Measurements from ENCODE around the gene CEACAM3.

CEACAM3 gene

DNA sequence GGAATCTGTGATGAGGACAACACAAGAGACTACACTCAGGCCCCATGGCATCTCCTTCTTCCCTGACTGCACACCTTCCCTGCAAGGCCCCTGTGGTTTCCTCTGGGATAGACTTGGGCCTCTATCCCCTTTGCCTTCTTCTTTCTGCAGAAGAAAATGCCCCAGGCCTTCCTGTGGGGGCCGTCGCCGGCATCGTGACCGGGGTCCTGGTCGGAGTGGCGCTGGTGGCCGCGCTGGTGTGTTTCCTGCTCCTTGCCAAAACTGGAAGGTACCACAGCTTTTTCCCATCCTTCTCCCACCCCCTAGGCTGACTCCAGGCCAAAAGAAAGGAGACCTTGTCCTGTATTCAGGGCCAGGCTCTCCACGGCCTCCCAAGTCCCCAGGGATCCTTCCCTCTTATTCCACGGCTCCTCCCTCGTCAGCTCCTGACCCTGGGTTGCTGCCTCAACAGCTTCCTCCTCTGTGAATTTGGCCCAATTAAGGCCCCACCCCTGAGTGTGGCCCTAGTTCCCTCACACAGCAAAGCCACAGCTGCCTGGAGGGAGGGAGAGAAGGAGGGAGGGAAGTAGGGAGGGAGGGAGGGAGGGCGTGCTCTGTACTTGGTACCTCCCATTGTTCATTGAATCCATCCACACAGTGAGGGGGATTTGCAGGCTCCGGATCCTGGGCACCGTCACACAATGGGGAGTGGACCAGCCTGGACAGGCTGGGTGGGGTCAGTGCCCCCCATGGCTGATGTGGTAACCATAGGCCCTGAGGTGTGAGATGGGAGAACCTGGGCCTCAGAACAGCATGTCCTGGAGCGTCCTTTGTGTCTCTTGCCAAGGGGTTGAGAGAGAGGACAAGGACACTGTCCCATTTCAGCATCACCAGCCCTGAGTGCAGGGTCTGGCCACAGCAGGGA, 12.5 kb downstream of the CEACAM3 start:
- Mint-ChIP-seq H3K27ac (no peak overlapping the region), H3K9me3 (no peaks in the 10 kb centered on the region), H3K4me1 (ENCODE audit: low read depth) (no peaks in the 10 kb centered on the region), H3K4me3 (no peak overlapping the region), H3K36me3 (ENCODE audit: low read depth) (no peaks in the 10 kb centered on the region), H3K27me3 (peaks cover 3% of the 10 kb centered on the region)

DNA sequence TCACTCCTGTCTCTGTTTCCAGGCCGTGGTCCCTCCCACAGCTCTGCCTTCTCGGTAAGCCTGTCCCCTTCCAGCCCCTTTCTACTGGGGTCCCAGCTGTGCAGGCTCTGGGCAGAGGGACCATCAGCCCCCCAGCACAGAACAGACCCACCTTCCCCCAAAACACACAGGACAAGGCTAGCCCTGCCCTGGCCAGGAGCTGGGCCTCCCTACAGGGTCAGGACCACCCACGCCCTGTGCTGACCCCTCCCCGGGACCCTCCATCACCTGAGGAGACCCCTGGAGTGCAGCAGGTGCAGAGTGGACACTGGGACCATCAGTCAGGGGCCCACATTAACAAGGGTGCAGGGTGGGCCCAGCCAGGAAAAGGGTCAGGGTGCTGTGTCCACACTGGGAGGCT, 13.9 kb downstream of the CEACAM3 start:
- Mint-ChIP-seq H3K4me1 (ENCODE audit: low read depth) (peaks cover 6% of the 10 kb centered on the region), H3K27me3 (peaks cover 3% of the 10 kb centered on the region), H3K27ac (no peak overlapping the region), H3K9me3 (no peaks in the 10 kb centered on the region), H3K4me3 (no peak overlapping the region), H3K36me3 (ENCODE audit: low read depth) (no peaks in the 10 kb centered on the region)

DNA sequence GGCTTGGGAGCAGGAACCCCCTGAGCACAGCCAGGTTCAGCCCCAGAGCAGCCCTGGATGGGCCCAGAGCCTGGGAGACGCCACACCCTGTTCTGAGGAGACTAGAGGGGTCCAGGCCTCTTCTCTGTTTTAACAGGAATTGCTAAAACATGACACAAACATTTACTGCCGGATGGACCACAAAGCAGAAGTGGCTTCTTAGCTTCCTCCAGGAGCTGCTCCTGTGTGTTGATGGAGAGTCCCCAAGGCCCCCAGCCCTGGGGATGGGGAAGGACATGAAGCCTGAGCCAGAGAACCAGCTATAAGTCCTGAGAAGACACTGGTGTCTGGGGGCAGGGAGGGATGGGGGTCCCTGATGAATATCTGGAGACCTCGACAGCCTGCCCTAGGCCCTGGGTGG, 14.6 kb downstream of the CEACAM3 start:
- Mint-ChIP-seq H3K4me1 (ENCODE audit: low read depth) (peaks cover 6% of the 10 kb centered on the region), H3K27me3 (peaks cover 3% of the 10 kb centered on the region), H3K9me3 (no peaks in the 10 kb centered on the region), H3K36me3 (ENCODE audit: low read depth) (no peaks in the 10 kb centered on the region), H3K4me3 (no peak overlapping the region), H3K27ac (no peak overlapping the region)

DNA sequence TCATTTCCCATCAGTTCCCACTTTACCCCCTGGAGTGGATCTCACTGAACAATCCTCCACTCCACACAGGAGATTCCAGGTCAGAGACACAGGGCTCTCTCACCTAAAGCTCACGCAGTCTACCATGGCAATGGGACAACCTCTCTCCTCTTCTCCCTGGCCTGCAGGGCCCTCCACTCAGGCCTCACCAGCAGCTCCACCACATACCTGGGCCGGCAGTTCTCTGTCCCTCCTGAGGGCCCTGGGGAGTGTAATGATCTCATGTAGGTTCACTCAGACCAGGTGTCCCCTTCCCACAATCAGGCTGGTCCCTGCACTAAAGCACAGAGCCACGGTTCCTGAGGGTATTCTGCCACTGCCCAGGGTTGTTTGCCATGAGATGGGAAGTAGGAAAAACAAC, 15.6 kb downstream of the CEACAM3 start:
- Mint-ChIP-seq H3K4me3 (no peak overlapping the region), H3K27ac (no peak overlapping the region), H3K9me3 (no peaks in the 10 kb centered on the region), H3K4me1 (ENCODE audit: low read depth) (peaks cover 6% of the 10 kb centered on the region), H3K27me3 (peaks cover 3% of the 10 kb centered on the region), H3K36me3 (ENCODE audit: low read depth) (no peaks in the 10 kb centered on the region)

DNA sequence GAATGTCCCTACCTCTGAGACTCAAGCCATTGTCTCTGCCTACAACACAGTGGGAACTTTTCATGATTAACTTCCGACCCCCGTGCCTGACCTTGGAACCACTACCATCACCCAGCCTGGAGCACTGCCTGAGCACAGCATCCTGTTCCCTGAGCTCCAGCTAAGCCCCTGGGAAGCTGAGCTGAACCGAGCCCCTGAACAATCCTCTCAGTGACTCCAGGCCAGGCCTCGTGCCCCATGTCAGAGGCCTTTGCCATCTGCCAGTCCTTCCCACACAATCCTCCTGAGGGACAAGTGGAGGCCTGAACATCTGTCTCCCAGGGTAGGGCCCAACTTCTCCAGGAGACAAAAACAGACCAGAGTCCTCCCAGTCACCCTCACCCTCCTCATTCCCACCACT, 17.5 kb downstream of the CEACAM3 start:
- Mint-ChIP-seq H3K4me1 (ENCODE audit: low read depth) (peaks cover 6% of the 10 kb centered on the region), H3K36me3 (ENCODE audit: low read depth) (no peaks in the 10 kb centered on the region), H3K4me3 (no peak overlapping the region), H3K9me3 (no peaks in the 10 kb centered on the region), H3K27ac (no peak overlapping the region), H3K27me3 (peaks cover 3% of the 10 kb centered on the region)

DNA sequence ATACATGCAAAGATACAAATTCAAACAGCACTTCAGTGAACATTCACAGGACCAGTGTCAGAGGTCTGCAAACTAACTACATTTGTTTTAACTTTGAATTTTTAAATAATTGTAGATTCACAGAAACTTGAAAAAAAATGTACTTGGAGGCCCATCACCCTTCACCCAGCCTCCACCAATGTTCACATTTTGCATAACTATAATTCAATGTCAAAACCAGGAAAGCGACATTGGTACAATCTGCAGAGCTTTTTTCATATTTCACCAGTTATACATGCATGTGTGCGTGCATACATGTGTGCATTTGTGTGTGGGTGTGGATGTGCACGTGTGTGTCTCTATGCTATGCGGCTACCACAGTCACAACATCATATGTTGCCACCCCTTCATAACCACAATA, 18.9 kb downstream of the CEACAM3 start:
- Mint-ChIP-seq H3K4me3 (no peak overlapping the region), H3K4me1 (ENCODE audit: low read depth) (peaks cover 6% of the 10 kb centered on the region), H3K36me3 (ENCODE audit: low read depth) (no peaks in the 10 kb centered on the region), H3K27me3 (no peaks in the 10 kb centered on the region), H3K9me3 (no peaks in the 10 kb centered on the region), H3K27ac (no peak overlapping the region)

DNA sequence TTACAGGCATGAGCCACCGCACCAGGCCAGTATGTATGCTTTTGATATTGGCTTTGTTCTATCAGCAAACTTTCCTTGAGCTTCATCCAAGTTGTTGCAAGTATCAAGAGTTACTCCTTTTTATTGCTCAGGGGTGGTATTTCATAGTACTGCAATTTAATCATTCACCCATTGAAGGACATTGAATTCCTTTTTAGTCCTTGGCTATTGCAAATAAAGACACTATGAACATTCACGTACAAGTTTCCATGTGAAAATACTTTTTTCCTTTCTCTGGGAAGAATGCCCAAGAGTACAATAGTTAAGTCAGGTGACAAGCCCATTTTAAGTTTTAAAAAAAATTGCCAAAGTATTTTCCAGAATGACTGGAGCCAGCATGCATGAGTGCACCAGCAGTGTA, 20.4 kb downstream of the CEACAM3 start:
- H3K27me3 Mint-ChIP-seq: peaks cover 10% of the 10 kb centered on the region
- H3K36me3 Mint-ChIP-seq (ENCODE audit: low read depth): no peaks in the 10 kb centered on the region
- no peak overlapping the region for H3K4me3 Mint-ChIP-seq
- peaks cover 6% of the 10 kb centered on the region for H3K4me1 Mint-ChIP-seq (ENCODE audit: low read depth)
- no peak overlapping the region for H3K27ac Mint-ChIP-seq
- no peaks in the 10 kb centered on the region for H3K9me3 Mint-ChIP-seq

DNA sequence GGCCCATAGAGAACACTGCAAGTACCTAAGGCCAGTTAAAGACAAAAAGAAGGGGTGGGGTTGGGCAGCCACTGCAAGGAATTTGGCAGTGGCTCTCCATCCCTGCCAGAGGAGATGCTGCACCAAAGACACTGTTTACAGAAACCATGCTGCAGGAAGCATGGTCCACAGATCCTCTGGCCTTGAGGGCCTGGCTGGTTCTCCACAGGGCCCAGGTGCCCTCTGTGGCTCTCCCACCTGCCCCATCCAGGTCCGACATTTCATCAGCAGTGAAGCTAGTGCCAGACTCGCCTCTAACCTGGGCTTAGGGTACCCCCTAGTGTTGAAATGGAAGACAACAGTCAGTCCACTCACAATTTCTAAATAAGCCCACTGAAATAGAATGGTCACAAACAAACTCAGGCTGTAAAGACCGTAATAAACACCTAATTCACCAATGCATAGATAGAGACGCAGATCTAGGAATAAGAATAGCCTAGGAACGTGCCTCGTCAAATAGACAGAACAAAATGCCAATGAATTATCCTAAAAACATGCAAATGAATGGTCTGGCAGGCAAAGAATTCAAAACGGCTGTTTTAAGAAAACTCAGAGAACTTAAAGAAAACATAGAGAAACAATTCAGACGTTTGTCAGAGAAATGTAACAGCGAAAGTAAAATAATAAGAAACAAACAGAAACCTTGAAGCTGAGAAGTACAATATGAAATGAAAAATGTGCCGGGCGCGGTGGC, 24.8 kb downstream of the CEACAM3 start:
- Mint-ChIP-seq H3K4me1 (ENCODE audit: low read depth) (no peaks in the 10 kb centered on the region), H3K27me3 (peaks cover 27% of the 10 kb centered on the region), H3K36me3 (ENCODE audit: low read depth) (no peaks in the 10 kb centered on the region), H3K4me3 (no peak overlapping the region), H3K27ac (no peak overlapping the region), H3K9me3 (no peaks in the 10 kb centered on the region)

DNA sequence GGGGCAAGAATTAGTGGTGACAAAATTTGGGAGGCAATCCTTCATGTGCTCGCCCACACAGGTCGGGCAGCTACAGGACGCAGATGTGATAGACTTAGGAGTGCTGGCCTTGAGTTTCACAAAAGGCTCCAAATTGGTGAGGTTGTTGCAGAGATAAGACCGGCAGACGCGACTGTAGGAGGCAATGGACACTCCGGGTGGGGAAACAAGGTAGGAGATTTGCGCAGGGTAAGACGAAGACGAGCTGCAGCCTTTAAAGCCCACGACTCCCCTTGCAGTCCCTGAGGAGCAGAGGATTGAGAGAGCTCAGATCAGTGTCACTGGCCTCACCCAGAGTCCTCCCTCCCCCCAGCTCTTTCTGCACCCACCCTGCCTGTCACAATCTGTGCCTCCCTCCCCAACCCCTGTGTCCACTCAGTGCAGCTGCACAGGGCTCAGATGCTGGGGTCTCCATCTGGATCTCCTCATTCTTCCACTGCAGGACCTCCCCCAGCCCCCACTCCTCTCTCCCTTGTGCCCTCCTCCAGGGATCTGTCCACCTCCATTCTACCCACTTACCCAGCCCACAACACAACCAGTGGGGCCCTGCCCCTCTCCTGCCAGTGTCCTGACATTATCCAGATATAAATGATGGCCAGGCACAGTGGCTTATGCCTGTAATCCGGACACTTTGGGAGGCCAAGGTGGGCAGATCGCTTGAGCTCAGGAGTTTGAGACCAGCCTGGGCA, 41.8 kb downstream of the CEACAM3 start:
- Mint-ChIP-seq H3K9me3 (no peaks in the 10 kb centered on the region), H3K27me3 (peaks cover 14% of the 10 kb centered on the region), H3K4me1 (ENCODE audit: low read depth) (no peaks in the 10 kb centered on the region), H3K36me3 (ENCODE audit: low read depth) (no peaks in the 10 kb centered on the region), H3K27ac (no peak overlapping the region), H3K4me3 (no peak overlapping the region)

DNA sequence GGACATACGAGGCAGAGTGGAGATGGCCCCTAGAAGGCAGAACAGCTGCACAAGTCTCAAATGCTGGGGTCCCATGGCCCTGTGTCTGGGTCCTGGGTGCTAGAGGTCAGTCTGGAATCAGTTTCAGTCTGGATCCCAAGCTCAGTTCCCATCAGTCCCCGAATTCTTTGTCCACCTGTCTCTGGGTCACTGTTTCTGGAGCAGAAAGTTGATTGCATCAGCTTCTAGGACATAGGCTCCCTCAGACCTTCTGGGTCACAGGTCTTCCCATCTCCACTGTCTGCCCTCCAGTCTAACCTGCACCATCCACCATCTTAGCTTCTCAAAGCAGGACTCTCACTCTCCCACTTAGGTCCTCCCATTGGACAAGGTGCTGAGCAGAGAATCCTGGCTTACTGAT, 42.8 kb downstream of the CEACAM3 start:
- H3K9me3 Mint-ChIP-seq: no peaks in the 10 kb centered on the region
- H3K4me3 Mint-ChIP-seq: no peak overlapping the region
- H3K27ac Mint-ChIP-seq: no peak overlapping the region
- no peaks in the 10 kb centered on the region for H3K36me3 Mint-ChIP-seq (ENCODE audit: low read depth)
- no peaks in the 10 kb centered on the region for H3K4me1 Mint-ChIP-seq (ENCODE audit: low read depth)
- peaks cover 16% of the 10 kb centered on the region for H3K27me3 Mint-ChIP-seq

DNA sequence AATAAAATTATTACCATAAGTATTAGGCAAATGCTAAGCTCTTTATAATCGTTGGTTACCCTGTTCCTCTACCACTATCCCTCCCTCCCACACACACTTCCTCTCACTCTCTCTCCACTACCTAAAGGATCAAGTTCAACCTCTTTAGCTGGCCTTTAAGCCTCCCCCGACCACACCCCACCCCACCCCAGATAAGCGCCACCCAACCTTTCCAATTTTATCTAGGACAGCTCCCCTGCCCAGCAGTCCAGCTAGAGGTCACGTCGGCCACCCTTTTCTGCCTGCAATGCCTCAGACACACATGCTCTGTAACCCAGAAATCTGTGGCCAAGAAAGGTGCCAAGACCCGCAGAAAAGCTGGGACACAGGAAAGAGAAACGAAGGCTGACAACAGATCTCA, 47.0 kb downstream of the CEACAM3 start:
- Mint-ChIP-seq H3K4me1 (ENCODE audit: low read depth) (no peaks in the 10 kb centered on the region), H3K9me3 (no peaks in the 10 kb centered on the region), H3K4me3 (no peak overlapping the region), H3K27me3 (peaks cover 4% of the 10 kb centered on the region), H3K36me3 (ENCODE audit: low read depth) (no peaks in the 10 kb centered on the region), H3K27ac (no peak overlapping the region)

DNA sequence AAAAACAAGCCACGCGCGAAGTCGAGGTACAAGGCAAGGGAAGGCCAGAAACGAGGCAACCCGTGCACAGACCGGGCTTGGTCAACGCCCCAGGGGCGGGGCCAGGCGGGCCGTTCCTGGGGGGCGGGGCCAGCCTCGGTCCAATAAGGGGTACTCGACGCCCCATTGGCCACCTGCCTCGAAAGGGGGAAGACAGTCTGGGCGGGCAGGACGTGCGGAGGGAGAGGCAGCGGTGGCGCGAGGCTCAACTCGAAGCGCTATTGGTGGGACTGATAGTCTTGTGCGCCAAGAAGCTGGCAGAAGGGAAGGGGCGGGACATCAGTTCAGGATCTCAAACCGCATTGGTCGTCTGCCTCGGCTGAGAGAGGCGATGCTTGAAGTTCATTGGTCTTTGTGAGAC, 48.2 kb downstream of the CEACAM3 start, which contains the start of gene LYPD4:
LYPD4 (minus strand) TSS at position 83 of the 400 bp plus-strand sequence. CDS start 5,398 bp downstream, outside the sequence.
- Mint-ChIP-seq H3K27ac (no peak within 1 kb of the TSS), H3K9me3 (no peaks in the 10 kb centered on the region), H3K36me3 (ENCODE audit: low read depth) (no peaks in the 10 kb centered on the region), H3K4me1 (ENCODE audit: low read depth) (no peaks in the 10 kb centered on the region), H3K27me3 (peaks cover 9% of the 10 kb centered on the region), H3K4me3 (no peak within 1 kb of the TSS)

DNA sequence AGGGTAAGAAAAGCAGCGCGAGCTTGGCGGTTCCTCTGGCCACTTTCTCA, 48.4 kb downstream of the CEACAM3 start, which contains the start of gene DMRTC2:
DMRTC2 (plus strand) TSS at position 42 of the 50 bp plus-strand sequence. CDS start 2,387 bp downstream, outside the sequence.
- Mint-ChIP-seq H3K4me1 (ENCODE audit: low read depth) (no peaks in the 10 kb centered on the region), H3K27ac (no peak within 1 kb of the TSS), H3K9me3 (no peaks in the 10 kb centered on the region), H3K4me3 (no peak within 1 kb of the TSS), H3K36me3 (ENCODE audit: low read depth) (no peaks in the 10 kb centered on the region), H3K27me3 (peaks cover 9% of the 10 kb centered on the region)

DNA sequence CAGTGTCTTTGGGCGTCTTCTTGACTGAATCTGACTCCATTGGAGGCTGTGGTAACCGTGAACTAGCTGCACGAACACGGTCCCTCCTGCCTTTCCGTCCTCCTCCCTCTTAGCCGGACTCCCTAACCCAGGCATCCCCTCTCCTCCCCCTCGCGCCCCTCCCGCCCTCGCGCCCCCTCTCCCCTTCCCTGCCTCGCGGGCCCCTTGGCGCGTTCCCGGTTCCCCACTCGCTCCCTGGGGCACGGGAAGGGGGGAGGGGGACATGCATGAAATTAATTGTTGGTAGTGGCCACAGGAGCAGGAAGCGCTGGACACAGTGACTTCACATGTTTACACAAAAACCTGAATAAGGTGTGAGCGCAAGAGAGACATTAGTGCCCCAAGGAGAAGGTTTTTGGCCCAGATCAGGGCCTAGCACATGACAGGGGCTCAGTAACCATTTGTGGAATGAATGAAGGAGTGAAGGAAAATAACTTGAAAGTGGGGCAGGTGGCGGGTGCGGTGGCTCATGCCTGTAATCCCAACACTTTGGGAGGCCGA, 48.7 kb downstream of the CEACAM3 start:
- Mint-ChIP-seq H3K4me3 (no peak overlapping the region), H3K4me1 (ENCODE audit: low read depth) (no peaks in the 10 kb centered on the region), H3K36me3 (ENCODE audit: low read depth) (no peaks in the 10 kb centered on the region)

More for the DNA sequence above, 48.7 kb downstream of the CEACAM3 start:
- no peaks in the 10 kb centered on the region for H3K9me3 Mint-ChIP-seq
- H3K27me3 Mint-ChIP-seq: peaks cover 9% of the 10 kb centered on the region
- H3K27ac Mint-ChIP-seq: no peak overlapping the region

Measured in stimulated activated naive CD8-positive, alpha-beta T cell treated with anti-CD3 and anti-CD28 coated beads, Interleukin-15, Interleukin-2, amounts not matched to agents 100 ng/mL and 50 ng/mL, for 24 hours (primary cell).